Activated CD4-positive, CD25-positive, alpha-beta regulatory T cell treated with anti-CD3 and anti-CD28 coated beads, Interleukin-2, amount 50 U/mL, for 16 hours (primary cell): ENCODE measurements around the gene TM9SF4.
"Not testable (repeated sequence)": the region's sequence is repeated elsewhere in the genome, so short reads cannot be mapped to it uniquely, and the experiment has no call there.

Experiments
- DNase-seq: peaks from one replicate; pipeline ENCODE4 v3.0.0-alpha.2; 2020; ENCODE audit warnings: low read depth, low spot score

The TM9SF4 gene

GRCh38 chr20:32158351-32158750, 48.8 kb downstream of the TM9SF4 start:
- DNase-seq: no peak

- DNase-seq: no peak
Observed at GRCh38 chr20:32158943-32159660, 49.6 kb downstream of the TM9SF4 start.

- no peak for DNase-seq
Observed at GRCh38 chr20:32159766-32160221, 50.3 kb downstream of the TM9SF4 start.

GRCh38 chr20:32160341-32160740, 50.8 kb downstream of the TM9SF4 start:
- no peak for DNase-seq

GRCh38 chr20:32162351-32162750, 52.8 kb downstream of the TM9SF4 start:
- no peak for DNase-seq

GRCh38 chr20:32163951-32164350, 54.4 kb downstream of the TM9SF4 start:
- no peak for DNase-seq

- DNase-seq: no peak
Observed at GRCh38 chr20:32164984-32165735, 55.6 kb downstream of the TM9SF4 start.

GRCh38 chr20:32165836-32166545, 56.5 kb downstream of the TM9SF4 start:
- no peak for DNase-seq

- no peak for DNase-seq
Observed at GRCh38 chr20:32167552-32167951, 58.0 kb downstream of the TM9SF4 start.

- no peak for DNase-seq
Observed at GRCh38 chr20:32168184-32168910, 58.8 kb downstream of the TM9SF4 start.

GRCh38 chr20:32177696-32178095, 68.2 kb downstream of the TM9SF4 start:
- not testable (repeated sequence) for DNase-seq

- no peak for DNase-seq
Observed at GRCh38 chr20:32179515-32179914, 70.0 kb downstream of the TM9SF4 start.

- no peak for DNase-seq
Observed at GRCh38 chr20:32179934-32180333, 70.4 kb downstream of the TM9SF4 start.

GRCh38 chr20:32181606-32182005, 72.1 kb downstream of the TM9SF4 start:
- no peak for DNase-seq

- no peak for DNase-seq
Observed at GRCh38 chr20:32183947-32184635, 74.6 kb downstream of the TM9SF4 start.

- DNase-seq: no peak
Observed at GRCh38 chr20:32184961-32185603, 75.6 kb downstream of the TM9SF4 start.

- no peak for DNase-seq
Observed at GRCh38 chr20:32186506-32186905, 77.0 kb downstream of the TM9SF4 start.

- DNase-seq: no peak
Observed at GRCh38 chr20:32188376-32189122, 79.0 kb downstream of the TM9SF4 start.

GRCh38 chr20:32189123-32189410, 79.6 kb downstream of the TM9SF4 start:
- no peak for DNase-seq
